GM12872 (cell line): Measurements from ENCODE around the gene TET3.

ENCODE experiments used
- TF ChIP-seq, protein P1 (sequence below): IDR thresholded peaks from 3 replicates; pipeline ENCODE4 v1.5.1; 2011; ENCODE audit warnings: low read depth, mild to moderate bottlenecking, low read length, moderate library complexity; ENCODE audit not compliant: insufficient read depth

Gene TET3

DNA sequence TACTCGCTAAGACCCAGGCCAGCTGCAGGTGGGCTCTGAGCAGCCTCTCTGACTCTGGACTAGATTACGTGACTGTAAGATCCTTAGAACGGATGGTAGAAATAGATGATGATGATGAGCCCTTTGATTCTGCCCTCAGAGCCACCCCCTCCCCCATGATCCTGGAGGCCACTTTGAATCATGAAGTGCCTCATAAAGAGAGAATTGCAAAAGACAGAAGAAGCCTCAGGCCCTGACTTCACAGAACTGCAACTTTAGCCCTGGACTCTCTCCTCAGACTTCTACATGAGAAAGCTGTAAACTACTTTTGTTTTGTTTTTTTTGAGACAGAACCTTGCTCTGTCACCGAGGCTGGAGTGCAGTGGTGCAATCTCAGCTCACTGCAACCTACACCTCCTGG, 15.4 kb upstream of the TET3 start:
- TF ChIP-seq, protein P1, sequence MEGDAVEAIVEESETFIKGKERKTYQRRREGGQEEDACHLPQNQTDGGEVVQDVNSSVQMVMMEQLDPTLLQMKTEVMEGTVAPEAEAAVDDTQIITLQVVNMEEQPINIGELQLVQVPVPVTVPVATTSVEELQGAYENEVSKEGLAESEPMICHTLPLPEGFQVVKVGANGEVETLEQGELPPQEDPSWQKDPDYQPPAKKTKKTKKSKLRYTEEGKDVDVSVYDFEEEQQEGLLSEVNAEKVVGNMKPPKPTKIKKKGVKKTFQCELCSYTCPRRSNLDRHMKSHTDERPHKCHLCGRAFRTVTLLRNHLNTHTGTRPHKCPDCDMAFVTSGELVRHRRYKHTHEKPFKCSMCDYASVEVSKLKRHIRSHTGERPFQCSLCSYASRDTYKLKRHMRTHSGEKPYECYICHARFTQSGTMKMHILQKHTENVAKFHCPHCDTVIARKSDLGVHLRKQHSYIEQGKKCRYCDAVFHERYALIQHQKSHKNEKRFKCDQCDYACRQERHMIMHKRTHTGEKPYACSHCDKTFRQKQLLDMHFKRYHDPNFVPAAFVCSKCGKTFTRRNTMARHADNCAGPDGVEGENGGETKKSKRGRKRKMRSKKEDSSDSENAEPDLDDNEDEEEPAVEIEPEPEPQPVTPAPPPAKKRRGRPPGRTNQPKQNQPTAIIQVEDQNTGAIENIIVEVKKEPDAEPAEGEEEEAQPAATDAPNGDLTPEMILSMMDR, result no peak

DNA sequence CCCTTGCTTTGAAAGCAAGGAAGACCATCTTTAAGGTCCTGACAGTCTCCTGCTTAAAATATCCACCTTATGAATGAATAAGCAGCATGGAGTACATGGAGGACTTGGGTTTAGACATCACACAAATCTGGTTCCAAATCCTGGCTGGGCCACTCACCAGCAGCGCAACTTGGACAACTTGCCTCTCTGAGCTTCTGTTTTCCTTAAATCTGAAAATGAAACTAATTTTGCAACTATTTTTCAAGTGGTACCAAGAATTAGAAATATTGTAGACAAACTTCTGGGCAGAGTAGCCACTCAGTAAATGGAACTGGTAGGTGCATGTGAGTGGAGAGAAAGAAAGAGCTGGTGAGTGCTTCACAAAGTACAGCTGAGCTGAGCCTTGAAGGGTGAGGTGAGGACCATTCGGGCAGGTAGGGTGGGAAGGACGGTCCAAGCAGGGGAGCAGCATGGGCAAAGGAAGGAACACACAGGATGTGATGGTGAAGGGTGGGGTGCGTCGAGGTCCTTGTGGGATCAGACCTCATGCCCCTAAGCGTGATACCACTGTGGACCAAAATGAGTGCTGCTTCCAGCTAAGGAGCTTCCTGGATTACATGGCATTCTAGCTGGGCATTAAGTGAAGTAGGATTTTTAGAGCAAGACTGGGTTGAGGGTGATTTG, 14.4 kb upstream of the TET3 start:
- TF ChIP-seq, protein P1, result no peak

DNA sequence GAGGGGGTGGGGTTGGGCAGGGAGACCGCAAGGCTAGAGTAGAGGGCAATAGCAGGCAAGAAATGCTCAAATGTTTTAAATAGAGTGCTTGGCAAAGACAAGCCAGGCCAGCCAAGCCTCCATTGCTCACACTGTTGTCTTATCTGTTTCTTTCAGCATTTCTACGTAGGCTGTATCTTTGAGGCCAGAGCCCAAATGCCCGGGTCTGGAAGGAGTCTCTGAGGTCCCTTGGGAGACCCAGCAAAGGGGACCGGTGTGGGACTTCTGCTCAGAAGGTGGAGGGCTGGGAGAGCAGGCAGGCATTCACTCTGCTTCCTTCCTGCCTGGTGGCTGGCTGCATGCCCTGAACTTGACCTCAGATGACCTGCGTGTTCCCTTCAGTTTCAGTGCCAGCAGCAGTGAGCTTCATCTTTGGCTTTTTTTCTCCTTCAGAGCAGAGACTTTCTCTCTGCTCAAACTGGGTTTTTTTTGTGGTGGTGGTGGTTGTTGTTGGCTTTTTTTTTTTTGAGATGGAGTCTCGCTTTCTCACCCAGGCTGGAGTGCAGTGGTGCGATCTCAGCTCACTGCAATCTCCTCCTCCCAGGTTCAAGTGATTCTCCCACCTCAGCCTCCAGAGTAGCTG, 13.7 kb upstream of the TET3 start:
- TF ChIP-seq, protein P1, result no peak

DNA sequence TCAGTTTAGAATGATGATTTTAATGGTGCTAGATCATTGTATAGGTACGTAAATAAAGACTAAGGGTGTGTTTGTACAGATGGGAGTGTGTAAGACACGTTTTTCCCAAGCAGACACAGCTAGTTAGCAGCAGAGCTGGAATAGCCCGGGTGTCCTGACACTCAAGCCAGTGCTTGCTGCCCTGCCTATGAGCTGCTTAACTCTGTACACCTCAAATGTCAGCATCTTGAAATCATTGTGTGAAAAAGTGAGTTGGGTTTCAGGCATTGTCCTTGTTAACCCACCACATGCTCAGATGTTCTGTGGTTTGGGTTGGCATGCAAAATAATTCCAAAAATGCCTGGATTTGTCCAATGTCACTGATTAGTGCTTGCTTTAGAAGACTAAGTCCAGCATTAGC, 13.0 kb upstream of the TET3 start:
- TF ChIP-seq, protein P1, result no peak

DNA sequence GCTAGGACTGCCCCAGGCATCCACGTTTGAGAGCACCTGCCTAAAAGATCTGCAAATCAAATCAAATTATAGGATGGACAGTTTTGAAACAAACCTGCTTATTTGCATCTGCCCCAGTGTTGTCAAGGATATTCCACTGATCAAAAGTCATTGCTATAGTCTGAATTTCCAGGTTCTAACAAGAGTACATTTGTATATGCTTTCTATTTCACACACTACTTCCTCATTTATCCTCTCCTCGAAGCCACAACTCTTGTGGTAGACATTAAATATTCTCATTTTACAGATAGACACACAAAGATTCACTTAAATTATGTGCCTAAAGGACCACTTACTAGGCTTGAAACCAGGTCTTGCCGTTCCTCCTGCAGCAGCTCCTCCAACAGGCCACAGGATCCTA, 11.9 kb upstream of the TET3 start:
- TF ChIP-seq, protein P1, result no peak

DNA sequence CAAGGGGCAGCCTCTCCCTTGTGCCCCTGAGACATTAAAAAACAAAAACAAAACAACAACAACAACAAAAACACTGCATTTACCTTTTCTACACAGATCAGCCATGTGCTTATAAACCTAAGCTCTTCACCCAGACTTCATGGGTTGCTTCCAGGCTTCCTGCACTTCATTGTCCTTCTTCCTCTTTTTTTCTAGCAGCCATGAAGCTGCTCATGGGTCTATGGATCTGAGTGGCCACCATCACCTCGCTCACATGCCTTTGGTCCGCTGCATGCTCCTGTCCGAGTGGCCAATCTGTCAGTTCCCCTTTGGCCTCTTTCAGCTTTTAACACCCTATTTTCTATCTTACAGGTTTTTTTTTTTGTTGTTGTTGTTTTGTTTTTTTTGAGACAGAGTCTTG, 9.0 kb upstream of the TET3 start:
- TF ChIP-seq, protein P1, result no peak

DNA sequence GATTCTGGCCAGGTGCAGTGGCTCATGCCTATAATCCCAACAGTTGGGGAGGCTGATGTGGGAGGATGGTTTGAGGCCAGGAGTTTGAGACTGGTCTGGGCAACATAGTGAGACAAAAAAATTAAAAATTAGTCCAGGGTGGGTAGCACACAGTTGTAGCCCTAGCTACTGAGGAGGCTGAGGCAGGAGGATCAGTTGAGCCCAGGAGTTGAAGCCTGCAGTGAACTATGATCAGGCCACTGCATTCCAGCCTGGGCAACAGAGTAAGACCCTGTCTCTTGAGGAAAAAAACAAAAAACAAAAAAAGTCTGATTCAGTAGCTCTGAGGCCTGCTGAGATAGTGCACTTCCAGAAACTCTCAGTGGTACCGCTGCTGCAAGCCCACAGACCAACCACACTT, 7.9 kb upstream of the TET3 start:
- TF ChIP-seq, protein P1, result no peak
